CD4-positive, alpha-beta T cell treated with Interferon alpha-2 for 1 hour (primary cell): ENCODE results near the gene ZNF768.
"Not testable (repeated sequence)": the region's sequence is repeated elsewhere in the genome, so short reads cannot be mapped to it uniquely, and the experiment has no call there.

Source experiments
- DNase-seq, 2 donors: peaks; one replicate each; pipeline ENCODE4 v3.0.0-alpha.2; 2020 to 2022

Gene ZNF768

DNA sequence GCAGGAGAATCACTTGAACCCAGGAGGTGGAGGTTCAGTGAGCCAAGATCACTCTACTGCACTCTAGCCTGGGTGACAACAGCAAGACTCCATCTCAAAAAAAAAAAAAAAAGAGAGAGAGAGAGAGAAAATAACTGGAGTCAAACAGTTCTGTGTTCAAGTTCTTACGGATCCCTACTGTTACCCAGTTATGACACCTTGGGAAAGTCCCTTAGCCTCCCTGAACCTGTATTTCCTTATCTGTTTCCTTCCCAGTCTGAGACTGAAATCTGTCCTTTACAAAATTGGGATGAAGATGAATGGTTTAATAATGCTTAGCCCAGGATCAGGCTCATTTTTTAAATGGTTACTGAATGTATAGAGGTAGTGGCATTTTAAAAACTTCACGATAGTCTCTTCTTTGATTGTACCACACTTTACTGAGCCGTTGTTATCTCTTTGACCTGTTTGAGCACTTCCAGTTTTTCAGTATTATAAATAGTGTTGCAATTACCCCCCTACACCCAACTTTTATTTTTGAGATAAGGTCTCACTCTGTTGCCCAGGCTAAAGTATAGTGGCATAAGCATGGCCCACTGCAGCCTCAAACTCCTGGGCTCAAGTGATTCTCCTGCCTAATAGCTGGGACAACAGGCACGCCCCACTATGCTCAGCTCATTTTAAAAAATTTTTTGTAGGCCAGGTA is 17.1 kb downstream of the ZNF768 start:
- DNase-seq, result no peak

GRCh38 chr16:30503403-30504296 is 22.7 kb downstream of the ZNF768 start:
- no peak for DNase-seq

GRCh38 chr16:30499284-30499683 is 27.1 kb downstream of the ZNF768 start:
- DNase-seq, result no peak

- DNase-seq, result no peak
These were observed 31.7 kb downstream of the ZNF768 start for GRCh38 chr16:30494709-30495108.

DNA sequence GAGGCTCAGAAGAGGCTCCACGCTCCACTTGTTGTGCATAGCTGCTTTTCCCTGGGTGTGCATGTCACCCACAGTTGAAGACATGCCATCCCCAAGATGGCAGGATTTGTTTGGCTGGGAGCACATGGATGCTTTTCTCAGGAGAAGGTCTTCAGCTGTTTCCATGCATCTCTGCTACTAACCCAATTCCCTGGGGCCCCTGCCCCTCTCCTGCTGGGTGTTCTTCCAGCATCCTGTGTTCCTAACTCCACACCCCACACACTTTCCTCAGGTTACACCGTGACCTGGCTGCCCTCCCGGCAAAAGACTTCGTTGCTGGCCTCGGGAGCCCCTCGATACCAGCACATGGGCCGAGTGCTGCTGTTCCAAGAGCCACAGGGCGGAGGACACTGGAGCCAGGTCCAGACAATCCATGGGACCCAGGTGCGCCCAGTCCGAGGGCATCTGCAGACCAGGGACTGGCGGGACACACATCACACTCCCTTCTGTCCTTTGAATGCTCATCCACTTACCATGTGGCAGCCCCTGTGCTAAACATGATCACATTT is 32.4 kb downstream of the ZNF768 start:
- no peak for DNase-seq

GRCh38 chr16:30491744-30492308 is 34.5 kb downstream of the ZNF768 start:
- peak in 1 of 2 donors; percentile 31 for DNase-seq

- DNase-seq, result no peak
These were observed 35.1 kb downstream of the ZNF768 start for GRCh38 chr16:30491229-30491628.

DNA sequence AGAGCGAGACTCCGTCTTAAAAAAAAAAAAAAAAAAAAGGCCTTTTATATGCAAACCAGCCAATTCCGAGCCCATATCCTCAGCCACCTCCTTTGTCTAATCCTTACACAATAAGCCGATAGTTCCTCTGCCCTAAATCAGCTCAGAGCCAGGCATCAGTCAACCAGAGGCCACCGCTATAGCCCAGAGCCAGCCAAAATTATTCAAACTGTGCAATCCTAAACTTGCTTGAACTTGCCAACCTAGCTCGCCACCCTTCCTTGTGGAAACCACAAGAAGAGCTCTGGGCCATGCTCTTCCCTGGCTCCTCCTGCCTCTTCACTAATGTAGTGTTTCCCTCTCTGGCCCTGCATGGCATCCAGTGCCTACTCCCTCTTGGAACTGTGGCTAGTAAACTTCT is 36.2 kb downstream of the ZNF768 start:
- DNase-seq, result no peak

- DNase-seq, result no peak
These were observed 37.4 kb downstream of the ZNF768 start for GRCh38 chr16:30488764-30489605.

GRCh38 chr16:30485818-30486436 is 40.4 kb downstream of the ZNF768 start:
- no peak for DNase-seq

DNA sequence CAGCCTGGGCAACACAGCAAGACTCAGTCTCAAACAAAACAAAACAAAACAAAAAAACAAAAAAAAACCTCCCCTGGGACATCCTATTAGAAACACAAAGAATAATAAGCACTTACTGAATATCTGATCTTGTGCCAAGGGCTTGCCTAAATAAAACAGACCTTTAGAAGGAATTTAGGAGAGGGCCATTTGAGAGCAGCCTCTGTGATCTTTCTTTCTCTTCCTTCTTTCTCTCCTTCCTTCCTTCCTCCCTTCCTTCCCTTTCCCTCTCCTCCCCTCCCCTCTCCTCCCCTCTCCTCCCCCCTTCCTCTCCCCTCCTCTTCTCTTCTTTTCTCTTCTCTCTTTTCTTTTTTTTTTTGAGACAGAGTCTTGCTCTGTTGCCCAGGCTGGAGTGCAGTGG is 41.5 kb downstream of the ZNF768 start:
- no peak for DNase-seq

DNA sequence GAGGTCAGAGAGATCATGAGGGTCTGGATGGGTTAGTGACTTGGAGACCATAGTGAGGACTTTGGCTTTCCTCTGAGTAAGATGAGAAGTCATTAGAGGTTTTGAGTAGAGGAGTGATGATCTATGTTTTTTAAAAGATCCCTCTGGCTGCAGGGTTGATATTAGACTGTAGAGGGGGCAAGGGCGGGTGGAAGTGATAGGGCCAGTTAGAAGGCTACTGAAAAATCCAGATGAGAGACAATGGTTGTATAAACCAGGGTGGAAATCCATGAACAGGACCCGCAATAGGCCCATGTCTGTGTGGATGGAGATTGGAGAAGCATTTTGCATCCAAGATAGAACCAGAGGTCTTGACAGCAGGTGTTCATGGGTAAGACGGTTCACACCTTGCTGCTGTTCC is 44.0 kb downstream of the ZNF768 start:
- peak in 1 of 2 donors; percentile 36 for DNase-seq

- no peak for DNase-seq
These were observed 45.0 kb downstream of the ZNF768 start for GRCh38 chr16:30481381-30481780.

DNA sequence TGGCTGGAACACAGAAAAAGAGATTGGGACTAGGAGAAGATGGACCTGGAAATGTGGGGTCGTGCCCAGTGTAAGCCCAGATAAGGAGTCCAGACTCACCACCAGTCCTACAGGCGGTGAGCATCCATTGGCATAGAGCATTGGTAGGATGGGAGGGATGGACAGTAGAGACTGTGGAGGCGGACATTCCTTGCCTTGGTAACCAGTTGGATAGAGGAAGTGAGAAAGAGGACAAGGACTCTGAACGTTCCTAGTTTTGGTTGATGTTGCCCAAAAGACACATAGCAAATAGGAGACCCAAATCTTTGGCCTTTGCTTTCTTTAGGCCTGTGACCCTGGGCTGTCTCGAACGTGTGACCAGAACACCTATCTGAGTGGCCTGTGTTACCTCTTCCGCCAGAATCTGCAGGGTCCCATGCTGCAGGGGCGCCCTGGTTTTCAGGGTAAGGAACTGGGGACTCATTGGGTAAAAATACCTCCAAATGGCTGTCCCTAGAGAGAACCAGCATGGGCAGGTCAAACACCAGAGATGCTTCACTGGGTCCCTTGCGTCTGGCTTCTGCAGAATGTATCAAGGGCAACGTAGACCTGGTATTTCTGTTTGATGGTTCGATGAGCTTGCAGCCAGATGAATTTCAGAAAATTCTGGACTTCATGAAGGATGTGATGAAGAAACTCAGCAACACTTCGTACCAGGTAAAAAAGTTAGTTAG is 47.4 kb downstream of the ZNF768 start:
- no peak for DNase-seq

DNA sequence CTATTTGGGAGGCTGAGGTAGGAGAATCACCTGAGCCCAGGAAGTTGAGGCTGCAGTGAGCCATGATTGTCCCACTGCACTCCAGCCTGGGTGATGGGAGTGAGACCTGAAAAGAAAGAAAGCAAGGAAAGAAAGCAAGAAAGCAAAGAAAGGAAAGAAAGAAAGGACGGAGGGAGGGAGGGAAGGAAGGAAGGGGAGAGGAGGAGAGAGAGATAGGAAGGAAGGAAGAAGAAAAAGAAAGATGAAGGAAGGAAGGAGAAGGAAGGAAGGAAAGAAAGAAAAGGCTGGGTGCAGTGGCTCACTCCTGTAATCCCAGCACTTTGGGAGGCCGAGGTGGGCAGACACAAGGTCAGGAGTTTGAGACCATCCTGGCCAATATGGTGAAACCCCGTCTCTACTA is 48.6 kb downstream of the ZNF768 start:
- not testable (repeated sequence) for DNase-seq

GRCh38 chr16:30476991-30477390 is 49.4 kb downstream of the ZNF768 start:
- DNase-seq, result no peak

GRCh38 chr16:30474684-30475083 is 51.7 kb downstream of the ZNF768 start:
- DNase-seq, result no peak

DNA sequence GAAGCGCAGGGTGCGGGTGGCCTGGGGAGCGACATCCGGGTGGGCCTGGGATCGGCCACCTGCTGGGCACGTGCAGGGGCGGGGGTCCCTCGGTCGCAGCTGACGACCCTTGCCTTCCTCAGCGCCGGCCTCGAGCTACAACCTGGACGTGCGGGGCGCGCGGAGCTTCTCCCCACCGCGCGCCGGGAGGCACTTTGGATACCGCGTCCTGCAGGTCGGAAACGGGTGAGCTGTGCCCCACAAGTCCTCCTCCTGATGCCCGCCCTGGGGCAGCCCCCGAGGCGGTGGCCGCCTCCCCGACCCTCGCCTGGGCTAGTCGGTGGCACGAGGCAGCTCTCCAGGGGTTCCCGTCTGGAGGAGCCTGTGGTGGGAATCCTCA is 52.3 kb downstream of the ZNF768 start:
- DNase-seq, result no peak
